Coronary artery (tissue), 2 donors: Measurements from ENCODE around the gene ACTL7A.
"Not testable (repeated sequence)": the region's sequence is repeated elsewhere in the genome, so short reads cannot be mapped to it uniquely, and the experiment has no call there.

Experiments used
- DNase-seq: peaks from one replicate; pipeline ENCODE4 v3.0.0-alpha.2; 2017; ENCODE audit warnings: low spot score
- H3K27ac ChIP-seq, 2 donors: fragments of 200-600 bp; sonication (generic); one replicate each; pipeline ENCODE4 v1.5.1; 2016 to 2019
- H3K4me3 ChIP-seq: fragments of 200-600 bp; sonication (generic); 2 replicates; pipeline ENCODE4 v1.5.1; 2016; ENCODE audit warnings: mild to moderate bottlenecking, moderate library complexity
- TF ChIP-seq, protein P1 (sequence below): fragments of 200-600 bp; sonication (generic); IDR thresholded peaks from one replicate; pipeline ENCODE4 v1.5.1; 2019; ENCODE audit warnings: antibody characterized with exemption

Gene ACTL7A

DNA sequence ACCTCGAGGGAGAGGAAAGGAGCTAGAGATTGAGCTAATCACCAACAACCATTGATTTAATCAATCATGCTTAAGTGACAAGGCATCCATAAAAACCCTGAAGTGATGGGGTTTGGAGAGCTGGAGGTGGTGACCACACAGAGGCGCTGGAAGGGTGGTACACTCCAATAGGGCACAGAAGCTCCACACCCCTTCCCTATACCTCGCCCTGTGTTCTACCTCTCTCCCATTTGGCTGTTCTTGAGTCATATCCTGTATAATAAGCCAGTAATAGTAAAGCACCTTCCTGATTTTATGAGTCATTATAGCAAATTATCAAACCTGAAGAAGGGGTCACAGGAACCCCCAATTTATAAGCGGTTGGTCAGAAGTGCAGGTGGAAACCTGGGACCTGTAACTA, 24.5 kb upstream of the ACTL7A start:
- Histone ChIP-seq H3K4me3 (no peak overlapping the region), H3K27ac (no peak overlapping the region)
- TF ChIP-seq, protein P1, sequence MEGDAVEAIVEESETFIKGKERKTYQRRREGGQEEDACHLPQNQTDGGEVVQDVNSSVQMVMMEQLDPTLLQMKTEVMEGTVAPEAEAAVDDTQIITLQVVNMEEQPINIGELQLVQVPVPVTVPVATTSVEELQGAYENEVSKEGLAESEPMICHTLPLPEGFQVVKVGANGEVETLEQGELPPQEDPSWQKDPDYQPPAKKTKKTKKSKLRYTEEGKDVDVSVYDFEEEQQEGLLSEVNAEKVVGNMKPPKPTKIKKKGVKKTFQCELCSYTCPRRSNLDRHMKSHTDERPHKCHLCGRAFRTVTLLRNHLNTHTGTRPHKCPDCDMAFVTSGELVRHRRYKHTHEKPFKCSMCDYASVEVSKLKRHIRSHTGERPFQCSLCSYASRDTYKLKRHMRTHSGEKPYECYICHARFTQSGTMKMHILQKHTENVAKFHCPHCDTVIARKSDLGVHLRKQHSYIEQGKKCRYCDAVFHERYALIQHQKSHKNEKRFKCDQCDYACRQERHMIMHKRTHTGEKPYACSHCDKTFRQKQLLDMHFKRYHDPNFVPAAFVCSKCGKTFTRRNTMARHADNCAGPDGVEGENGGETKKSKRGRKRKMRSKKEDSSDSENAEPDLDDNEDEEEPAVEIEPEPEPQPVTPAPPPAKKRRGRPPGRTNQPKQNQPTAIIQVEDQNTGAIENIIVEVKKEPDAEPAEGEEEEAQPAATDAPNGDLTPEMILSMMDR: no peak
- DNase-seq: no peak

DNA sequence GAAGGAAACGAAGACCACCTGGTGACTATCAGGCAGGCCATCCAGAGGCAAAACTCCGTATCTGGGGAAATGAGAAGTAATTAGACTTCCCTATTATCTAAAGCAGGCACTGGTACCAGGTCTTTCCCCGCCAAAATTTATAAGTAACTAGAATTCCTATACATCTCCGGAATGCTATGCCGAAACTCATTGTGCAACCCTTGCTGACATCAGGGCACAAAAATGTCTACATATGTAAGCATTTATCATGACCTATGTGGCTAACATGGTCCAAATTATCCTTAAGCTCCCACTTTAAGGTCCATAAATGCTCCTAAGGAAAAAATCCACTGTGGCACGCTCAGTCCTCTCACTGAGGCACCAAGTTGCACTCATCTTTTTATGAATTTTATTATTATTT, 24.0 kb upstream of the ACTL7A start:
- DNase-seq: no peak
- Histone ChIP-seq H3K4me3 (no peak overlapping the region), H3K27ac (no peak overlapping the region)
- TF ChIP-seq, protein P1: no peak

DNA sequence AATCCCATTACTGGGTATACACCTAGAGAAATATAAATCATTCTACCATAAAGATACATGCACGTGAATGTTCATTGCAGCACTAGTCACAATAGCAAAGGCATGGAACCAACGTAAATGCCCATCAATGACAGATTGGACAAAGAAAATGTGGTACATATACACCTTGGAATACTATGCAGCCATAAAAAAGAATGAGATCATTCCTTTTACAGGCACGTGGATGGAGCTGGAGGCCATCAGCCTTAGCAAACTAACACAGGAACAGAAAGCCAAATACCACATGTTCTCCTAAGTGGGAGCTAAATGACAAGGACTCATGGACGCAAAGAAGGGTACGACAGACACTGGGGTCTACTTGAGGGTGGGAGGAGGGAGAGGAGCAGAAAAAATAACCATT, 22.5 kb upstream of the ACTL7A start:
- not testable (repeated sequence) for H3K27ac ChIP-seq, H3K4me3 ChIP-seq, DNase-seq

DNA sequence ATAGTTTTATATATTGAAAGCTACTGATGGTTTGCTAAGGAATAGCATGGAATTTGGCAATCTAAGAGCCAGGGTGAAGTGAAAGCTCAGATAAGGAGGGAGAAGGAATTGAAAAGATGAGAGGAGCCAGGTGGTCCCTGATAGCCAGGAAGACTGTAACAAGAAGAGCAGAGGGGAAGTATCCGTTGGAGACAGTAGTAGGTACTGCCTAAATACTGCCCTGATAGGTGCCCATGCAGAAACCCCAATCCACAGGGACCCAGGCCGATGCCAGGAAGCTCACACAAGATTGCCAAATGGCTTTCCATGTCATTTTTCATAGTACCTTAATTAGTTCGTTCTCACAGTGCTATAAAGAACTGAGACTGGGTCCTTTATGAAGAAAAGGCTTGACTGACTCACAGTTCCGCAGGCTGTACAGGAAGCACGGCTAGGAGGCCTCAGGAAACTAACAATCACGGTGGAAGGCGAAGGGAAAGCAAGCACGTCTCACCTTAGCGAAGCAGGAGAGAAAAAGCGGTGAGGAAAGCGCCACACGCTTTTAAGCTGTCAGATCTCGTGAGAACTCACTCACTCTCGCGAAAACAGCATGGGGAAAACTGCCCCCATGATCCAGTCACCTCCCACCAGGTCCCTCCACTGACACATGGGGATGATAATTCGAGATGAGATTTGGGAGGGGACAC, 19.3 kb upstream of the ACTL7A start:
- H3K27ac ChIP-seq: no peak overlapping the region
- no peak overlapping the region for H3K4me3 ChIP-seq
- DNase-seq: no peak
- TF ChIP-seq, protein P1: no peak

DNA sequence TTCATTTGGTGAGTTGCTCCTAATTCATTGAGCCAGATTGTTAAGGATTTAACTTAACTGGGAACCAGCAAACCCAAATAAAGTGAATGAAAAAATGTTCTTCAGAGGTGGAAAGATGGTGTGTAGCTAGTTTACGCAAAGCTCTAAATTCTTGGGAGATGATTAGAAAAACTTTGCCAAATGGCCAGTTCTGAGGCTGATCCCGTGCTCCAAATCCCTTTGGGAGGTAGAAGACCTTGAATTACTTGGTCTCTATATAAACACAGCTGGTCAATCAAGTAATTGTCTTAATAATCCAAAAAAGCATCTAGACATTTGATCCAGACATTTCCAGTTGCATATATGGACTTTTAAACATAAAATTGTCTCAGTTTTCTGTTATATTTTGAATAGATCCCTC, 17.7 kb upstream of the ACTL7A start:
- DNase-seq: no peak
- no peak overlapping the region for H3K4me3 ChIP-seq
- TF ChIP-seq, protein P1: no peak
- no peak overlapping the region for H3K27ac ChIP-seq

DNA sequence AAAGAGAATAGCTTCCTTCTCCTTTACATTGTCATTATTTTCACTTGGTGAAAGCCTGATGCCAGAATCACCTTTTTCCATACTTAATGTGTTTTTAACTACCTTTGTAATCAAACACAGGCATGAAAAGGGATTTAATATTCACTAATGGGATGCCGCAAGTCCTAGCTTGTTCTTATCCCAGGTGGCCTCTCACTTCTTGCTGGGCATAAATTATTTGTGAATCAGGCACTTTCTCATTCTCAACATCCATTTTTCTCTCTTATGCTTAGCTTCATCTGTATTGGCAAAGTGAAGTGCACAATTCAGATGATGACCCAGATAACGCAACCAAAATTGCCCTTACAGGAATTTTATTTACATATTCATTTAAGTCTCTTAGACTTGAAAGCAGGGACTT, 17.2 kb upstream of the ACTL7A start:
- TF ChIP-seq, protein P1: no peak
- DNase-seq: no peak
- Histone ChIP-seq H3K27ac (no peak overlapping the region), H3K4me3 (no peak overlapping the region)

DNA sequence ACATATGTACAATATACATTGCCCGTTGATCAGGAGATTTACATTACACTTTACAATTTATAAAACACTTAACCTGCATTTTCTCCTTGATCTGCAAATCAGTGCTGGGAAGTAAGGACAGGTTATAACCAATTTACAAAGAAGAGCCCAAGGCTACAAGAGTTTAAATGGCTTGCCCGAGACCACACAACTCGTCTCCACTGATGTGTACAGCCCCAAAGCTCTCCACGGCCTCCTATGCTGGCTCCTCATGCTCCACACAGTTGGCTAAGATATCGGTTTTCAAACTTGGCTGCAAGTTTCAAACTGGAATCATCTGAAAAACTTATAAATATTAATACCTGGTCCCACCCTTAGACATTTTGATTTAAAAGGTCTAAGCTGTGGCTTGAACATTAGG, 16.6 kb upstream of the ACTL7A start:
- Histone ChIP-seq H3K4me3 (no peak overlapping the region), H3K27ac (no peak overlapping the region)
- no peak for DNase-seq
- TF ChIP-seq, protein P1: no peak
